GM18502 (cell line): ENCODE measurements around the gene MYO5B.
"Not testable (repeated sequence)": the region's sequence is repeated elsewhere in the genome, so short reads cannot be mapped to it uniquely, and the experiment has no call there.

Experiments
- ATAC-seq: cut with Tn5 transposase; IDR thresholded peaks from one replicate; pipeline ENCODE4 v1.9.1; 2021; ENCODE audit warnings: mild to moderate bottlenecking; ENCODE audit not compliant: unreplicated experiment, poor library complexity

The MYO5B gene

DNA sequence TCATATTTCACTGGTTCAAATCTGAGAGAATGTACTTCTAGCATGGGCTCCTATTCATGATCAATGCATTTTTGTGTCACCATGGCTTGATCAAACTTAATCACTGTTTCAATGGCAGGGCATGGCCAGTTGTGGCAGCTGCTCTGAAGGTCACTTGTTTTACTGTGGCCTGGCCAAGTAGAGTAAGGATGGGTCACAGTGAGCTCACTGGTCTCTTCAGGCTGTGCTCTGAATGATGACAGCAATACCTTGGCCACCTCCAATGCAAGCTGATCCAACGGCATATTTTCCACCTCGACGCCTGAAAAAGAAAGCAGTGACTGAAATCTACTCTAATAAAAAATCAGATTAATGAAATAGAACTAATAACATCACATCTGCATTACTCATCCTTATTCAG lies 411.3 kb downstream of the MYO5B start:
- not testable (repeated sequence) for ATAC-seq

DNA sequence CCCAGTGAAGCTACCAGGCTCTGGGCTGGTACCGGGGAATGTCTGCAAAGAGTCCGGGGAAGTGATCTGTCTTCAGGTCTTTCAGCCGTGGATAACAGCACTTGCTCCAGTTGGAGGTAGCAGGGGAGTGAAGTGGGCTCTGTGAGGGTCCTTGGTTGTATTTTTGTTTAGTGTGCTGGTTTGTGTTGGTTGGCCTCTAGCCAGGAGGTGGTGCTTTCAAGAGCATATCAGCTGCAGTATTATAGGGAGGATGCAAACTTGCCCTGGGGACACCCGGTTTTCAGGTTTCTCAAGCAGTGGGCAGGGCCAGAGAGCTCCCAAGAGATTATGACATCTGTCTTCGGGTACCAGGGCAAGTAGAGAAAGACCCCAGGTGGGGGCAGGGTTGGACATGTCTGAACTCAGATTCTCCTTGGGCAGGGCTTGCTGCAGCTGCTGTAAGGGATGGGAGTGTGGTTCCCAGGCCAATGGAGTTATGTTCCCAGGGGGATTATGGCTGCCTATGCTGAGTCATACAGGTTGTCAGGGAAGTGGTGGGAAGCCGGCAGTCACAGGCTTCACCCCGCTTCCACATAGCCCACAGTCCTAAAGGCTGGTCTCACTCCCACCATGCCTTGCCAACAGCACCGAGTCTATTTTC lies 416.0 kb downstream of the MYO5B start:
- no peak for ATAC-seq
